NCI-H128 (cell line): Measurements from ENCODE around the gene CCDC192.

Experiments used
- DNase-seq: peaks from one replicate; lab custom pipeline; 2025; ENCODE audit not compliant: unreplicated experiment; lab: John Stamatoyannopoulos, UW

The CCDC192 gene

DNA sequence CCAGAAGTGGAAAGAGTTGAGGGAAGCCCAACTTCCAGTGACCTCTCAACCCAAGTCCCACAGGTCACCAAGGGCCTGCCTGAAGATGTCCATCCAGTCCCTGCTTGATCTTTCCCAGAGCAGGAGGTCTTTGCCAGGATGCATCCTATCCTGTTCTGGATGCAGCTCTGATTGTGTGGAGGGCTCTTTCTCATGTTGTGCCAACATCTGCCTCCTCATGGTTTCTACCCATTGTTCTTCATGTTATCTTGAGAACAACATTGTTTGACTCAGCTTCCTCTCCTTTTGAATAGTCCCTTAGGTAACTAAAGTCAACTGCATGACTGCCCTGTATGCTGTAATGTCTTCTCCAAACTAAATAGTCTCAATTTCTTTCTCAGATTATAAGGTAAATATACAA, 169.3 kb downstream of the CCDC192 start:
- no peak for DNase-seq

DNA sequence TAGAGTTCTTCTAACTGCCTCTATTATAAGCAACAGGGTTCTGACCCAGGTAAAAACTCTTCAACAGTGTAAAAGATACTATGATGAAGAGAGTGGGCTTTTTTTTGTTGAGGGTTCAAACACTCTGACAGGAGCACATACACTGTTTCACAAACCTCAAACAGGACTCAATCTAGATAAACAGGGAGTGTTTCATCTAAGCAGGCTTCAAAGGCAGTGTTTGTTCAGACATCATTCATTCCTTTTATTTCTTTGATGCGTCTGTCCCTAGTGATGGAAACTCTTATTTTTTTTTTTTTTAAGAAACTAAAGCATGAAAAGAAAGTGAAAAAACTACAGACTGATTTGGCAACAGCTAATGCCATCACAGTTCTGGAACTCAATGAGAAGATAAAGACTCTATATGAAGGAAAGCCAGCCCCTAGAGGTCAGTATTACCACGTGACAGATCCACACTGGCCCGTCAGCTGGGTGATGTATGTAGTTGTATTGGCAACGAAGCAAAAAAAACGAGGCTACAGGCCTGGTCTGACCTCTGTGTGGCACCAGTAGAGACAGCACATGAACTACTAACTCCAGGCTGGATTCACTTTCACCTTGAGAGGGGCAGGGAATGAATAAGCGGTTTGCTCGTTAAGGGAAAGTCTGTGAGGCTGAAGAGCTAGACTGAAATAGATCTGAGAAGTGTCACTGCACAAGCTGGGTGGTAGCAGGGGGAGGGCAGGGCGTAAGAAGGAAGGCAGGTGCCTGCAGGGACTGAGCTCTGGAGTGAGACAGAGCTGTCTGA, 172.2 kb downstream of the CCDC192 start:
- no peak for DNase-seq

DNA sequence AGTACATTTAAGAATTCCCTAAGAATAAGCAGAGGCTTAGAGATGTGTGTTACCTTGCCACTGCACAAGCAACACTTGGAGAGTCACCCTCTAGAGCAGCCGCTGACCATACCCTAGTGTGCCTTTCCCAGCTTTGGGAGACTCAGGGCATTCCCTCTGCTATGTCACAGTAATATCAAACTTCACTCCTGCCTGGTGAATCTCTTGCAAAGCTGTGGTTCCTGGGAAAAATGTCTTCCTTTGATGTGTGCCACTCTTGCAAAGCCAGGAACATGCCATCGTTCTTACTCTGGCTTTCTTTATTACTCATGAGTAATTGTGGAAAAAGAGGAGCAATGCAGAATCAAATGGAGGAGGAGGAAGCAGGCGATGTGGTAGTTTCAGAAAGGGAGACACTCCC, 173.2 kb downstream of the CCDC192 start:
- DNase-seq, result no peak

- DNase-seq, result no peak
Measured at GRCh38 chr5:127878174-127878750, 175.1 kb downstream of the CCDC192 start.

GRCh38 chr5:127884416-127884815, 181.2 kb downstream of the CCDC192 start:
- DNase-seq, result no peak

- no peak for DNase-seq
Measured at GRCh38 chr5:127885176-127885575, 182.0 kb downstream of the CCDC192 start.

DNA sequence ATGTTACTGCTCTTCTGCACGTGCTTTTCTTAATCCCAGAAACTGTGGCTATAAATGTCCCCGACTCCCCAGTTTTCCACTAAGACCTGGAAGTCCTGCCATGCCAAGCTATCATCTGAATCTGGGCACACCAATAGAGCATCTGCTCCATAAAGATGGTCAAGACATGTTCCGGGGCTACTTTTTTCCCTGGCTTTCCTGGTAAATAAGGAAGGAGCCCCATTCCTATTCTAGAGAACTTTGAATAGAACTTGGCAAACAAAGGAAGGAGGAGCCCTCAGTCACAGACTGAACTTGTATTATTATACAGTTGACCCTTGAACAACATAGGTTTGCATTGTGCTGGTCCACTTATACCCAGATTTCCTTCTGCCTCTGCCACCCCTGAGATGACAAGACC, 182.9 kb downstream of the CCDC192 start:
- no peak for DNase-seq

GRCh38 chr5:127887282-127887681, 184.1 kb downstream of the CCDC192 start:
- DNase-seq, result no peak

DNA sequence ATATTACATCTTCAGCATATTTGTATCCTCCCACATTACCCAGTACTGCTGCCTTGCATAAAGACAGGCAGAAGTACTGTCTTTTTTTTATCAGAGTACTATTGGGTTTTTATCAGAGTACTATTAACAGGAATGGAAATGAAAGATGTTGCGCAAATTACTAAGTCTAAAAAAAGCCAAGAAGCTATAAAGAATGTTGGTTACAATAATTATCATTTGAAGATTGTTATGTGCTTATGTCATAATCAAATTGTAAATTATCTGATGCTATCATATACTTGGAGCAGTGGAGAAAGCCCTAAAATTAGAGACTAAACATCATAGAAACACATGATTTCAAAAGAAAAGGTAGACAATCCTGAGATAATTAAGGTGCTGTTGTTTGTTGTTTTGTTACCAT, 188.8 kb downstream of the CCDC192 start:
- DNase-seq, result no peak

DNA sequence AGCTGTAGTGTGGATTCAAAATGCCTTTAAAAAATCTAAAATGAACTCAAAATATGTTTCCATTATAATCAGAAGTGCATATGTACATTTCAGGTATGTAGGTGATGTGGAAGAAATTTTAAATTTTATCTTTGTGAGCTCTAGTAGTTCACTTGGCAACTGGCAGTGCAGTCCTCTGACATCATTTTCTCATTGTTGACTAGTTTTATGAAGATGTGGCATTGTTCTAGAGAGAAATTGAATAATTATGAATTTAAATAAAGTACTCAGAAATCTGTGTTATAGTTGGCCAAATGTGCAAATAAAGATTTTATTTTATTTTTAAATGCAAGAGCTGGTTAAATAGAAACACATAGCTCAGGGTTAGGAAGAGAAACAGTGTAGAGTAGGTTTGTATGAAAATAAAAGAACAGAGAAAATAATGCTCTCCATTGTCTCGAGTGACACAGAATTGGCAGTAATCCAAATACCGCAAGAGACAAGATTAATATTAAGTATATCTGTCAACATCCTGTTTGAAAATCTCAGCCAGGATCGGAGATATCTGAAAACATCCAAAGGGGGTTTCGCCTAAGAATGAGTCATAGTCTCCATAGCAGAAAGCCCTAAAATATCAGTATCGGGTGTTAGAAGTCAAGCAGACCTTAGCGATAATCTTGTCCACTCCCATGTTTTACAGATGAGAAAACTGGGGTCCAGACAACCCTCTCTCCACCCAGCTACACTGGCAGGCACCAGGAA, 189.4 kb downstream of the CCDC192 start:
- no peak for DNase-seq

DNA sequence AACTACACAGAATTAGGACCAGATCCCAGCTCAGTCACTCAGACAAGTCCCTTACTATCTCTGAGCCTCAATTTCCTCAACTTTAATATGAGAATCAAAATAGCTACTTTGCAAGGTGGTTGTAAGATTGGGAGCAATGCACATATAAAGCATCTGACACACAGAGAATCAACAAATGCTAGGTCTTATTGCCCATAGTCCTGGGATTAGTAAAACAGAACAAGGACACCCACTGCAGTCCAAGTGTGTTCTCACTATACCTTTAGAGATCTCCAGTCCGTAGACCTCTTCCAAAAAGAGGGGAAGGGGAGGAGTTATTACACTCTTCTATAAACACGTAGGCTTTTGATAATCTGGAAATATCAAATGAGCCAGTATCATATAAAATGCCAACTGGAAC, 190.0 kb downstream of the CCDC192 start:
- no peak for DNase-seq

GRCh38 chr5:127894461-127894860, 191.3 kb downstream of the CCDC192 start:
- no peak for DNase-seq

- no peak for DNase-seq
Measured at GRCh38 chr5:127898551-127899213, 195.5 kb downstream of the CCDC192 start.

- no peak for DNase-seq
Measured at GRCh38 chr5:127899214-127899610, 196.0 kb downstream of the CCDC192 start.

DNA sequence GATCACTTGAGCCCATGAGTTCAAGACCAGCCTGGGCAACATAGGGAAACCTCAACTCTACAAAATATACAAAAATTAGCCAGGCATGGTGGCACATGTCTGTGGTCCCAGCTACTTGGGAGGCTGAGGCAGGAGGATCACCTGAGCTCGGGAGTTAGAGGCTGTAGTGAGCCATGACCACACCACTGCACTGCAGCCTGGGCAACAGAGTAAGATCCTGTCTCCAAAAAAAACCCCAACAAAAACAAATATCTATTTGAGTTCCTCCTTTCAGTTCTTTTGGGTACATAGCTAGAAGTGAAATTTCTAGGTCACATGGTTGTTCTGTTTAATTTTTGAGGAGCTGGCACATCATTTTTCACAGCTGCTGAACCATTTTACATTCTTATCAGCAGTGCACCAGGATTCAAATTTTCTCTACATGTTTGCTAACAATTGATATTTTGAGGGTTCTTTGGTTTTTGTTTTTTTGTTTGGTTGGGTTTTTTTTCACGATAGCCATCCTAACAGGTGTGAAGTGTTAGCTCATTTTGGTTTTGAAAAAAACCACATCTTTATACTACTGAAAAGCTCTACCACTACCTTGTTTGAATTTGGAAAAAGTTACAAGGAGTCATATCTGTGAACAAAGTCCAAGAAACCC, 203.5 kb downstream of the CCDC192 start:
- DNase-seq, result no peak

DNA sequence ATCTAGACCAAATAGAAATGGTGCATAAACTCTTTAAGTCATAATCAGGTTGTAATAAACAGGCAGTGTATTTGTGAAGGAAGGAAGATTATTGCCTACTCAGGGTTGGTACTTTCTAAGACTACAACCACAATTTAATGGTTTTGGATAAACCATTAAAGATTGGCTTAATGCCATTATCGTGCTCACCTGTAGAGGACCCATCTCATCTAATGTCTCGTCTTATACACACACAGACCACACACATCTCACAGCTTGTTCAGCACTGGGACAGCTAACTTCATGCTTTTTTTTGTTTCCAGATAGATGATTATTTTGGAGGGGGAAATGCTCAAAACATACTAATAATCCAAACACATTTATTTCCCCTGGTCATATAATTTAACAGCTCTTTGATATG, 204.7 kb downstream of the CCDC192 start:
- no peak for DNase-seq

DNA sequence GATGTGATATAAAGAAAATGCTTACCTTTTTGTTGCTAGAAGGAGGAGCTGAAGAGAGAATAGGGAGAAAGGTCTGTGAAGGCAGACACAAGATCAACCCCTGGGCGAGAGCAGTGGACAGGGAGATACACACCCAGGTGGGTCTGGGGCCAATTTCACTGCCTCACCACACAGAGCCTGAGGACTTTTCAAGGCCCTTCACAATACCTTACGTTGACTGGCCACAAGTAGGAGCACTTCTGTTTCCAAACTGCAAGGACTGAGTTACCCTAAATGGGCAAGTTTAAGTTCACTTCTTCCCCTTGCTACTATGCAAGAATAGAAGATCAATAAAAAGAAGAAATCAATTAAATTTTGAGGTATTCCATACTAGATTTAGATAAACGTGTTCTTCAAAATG, 205.9 kb downstream of the CCDC192 start:
- DNase-seq, result no peak

GRCh38 chr5:127909821-127910220, 206.6 kb downstream of the CCDC192 start:
- no peak for DNase-seq

- DNase-seq, result no peak
Measured at GRCh38 chr5:127910307-127910956, 207.2 kb downstream of the CCDC192 start.

DNA sequence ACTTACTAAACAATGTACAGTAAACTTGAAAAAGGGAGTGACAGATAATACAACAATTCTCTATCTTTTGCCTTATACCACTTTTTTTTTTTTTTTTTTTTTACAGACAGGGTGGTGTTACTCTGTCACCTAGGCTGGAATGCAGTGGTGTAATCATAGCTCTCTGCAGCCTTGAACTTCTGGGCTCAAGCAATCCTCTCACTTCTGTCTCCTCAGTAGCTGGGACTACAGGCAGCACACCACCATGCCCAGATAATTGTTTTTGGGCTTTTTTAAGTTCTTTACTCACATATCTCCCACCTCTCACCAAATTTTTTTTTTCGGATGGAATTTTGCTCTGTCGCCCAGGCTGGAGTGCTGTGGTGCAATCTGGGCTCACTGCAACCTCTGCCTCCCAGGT, 208.4 kb downstream of the CCDC192 start:
- DNase-seq, result no peak

- DNase-seq, result no peak
Measured at GRCh38 chr5:127912411-127912810, 209.2 kb downstream of the CCDC192 start.
